Thymus (tissue), 11 donors: ENCODE data around the gene SCYL1. TPM values are rescaled to one million over a fixed set of nuclear protein-coding genes. Genes with fewer than 3 reads are reported as not detected.
"Not testable (repeated sequence)": the region's sequence is repeated elsewhere in the genome, so short reads cannot be mapped to it uniquely, and the experiment has no call there.

ENCODE experiments used
- DNase-seq, 9 donors: peaks; one replicate each; pipeline ENCODE4 v3.0.0-alpha.2; 2013; ENCODE audit warnings: low spot score in 9 of 9, low read depth in 6 of 9, missing footprints in 1 of 9
- H3K27ac ChIP-seq, 2 donors: one replicate each; pipeline ENCODE4 v1.5.1; 2013; ENCODE audit warnings: control low read depth in 1 of 2, low read depth in 1 of 2, low read length in 1 of 2, mild to moderate bottlenecking in 1 of 2, moderate library complexity in 1 of 2
- H3K27me3 ChIP-seq, 2 donors: one replicate each; pipeline ENCODE4 v1.5.1; 2013; ENCODE audit warnings: low read length in 1 of 2; ENCODE audit not compliant: control insufficient read depth in 2 of 2, insufficient read depth in 1 of 2
- H3K36me3 ChIP-seq, 2 donors: one replicate each; pipeline ENCODE4 v1.5.1; 2013; ENCODE audit warnings: low read length in 1 of 2, mild to moderate bottlenecking in 1 of 2, moderate library complexity in 1 of 2; ENCODE audit not compliant: control insufficient read depth in 2 of 2, insufficient read depth in 2 of 2
- H3K4me1 ChIP-seq, 2 donors: one replicate each; pipeline ENCODE4 v1.5.1; 2013; ENCODE audit warnings: low read length in 2 of 2; ENCODE audit not compliant: control insufficient read depth in 2 of 2, insufficient read depth in 2 of 2
- H3K4me3 ChIP-seq, 2 donors: one replicate each; pipeline ENCODE4 v1.5.1; 2013; ENCODE audit warnings: low read length in 2 of 2, control low read depth in 1 of 2, mild to moderate bottlenecking in 1 of 2
- H3K9me3 ChIP-seq, 2 donors: one replicate each; pipeline ENCODE4 v1.5.1; 2013; ENCODE audit warnings: low read length in 1 of 2, mild to moderate bottlenecking in 1 of 2; ENCODE audit not compliant: control insufficient read depth in 2 of 2, insufficient read depth in 1 of 2
- WGBS: extraction: QIAGEN DNeasy Blood & Tissue Kit; methylation state at CpG from one replicate; pipeline ENCODE4 v1.1.7; 2013; 5-methylcytosine and 5-hydroxymethylcytosine counted together
- polyA plus RNA-seq: library from polyadenylated mRNA; stranded (reverse); fragments of 200-250 nt; gene quantifications from one replicate; pipeline ENCODE4 v1.2.3, GENCODE V29; 2013
- total RNA-seq: library from RNA; stranded (reverse); fragments of 120-200 nt; gene quantifications from one replicate; pipeline ENCODE4 v1.2.4, GENCODE V29; 2013
- donor health status: healthy.

Gene SCYL1
- total and polyA plus RNA-seq, 2 donors: 41.0 to 68.1 TPM

GRCh38 chr11:65559535-65559934 lies 34.7 kb downstream of the SCYL1 start:
- peaks cover 11 to 62% of the 10 kb centered on the region in 2 donors for H3K4me1 ChIP-seq
- WGBS: 94% methylated on average over 5 of the region's 5 CpGs

GRCh38 chr11:65559951-65560537 lies 35.2 kb downstream of the SCYL1 start:
- WGBS: 90% methylated on average over 5 of the region's 5 CpGs
- H3K4me1 ChIP-seq: peaks cover 8 to 62% of the 10 kb centered on the region in 2 donors
- peaks cover 0 to 54% of the 10 kb centered on the region in 2 donors for H3K27me3 ChIP-seq
- H3K36me3 ChIP-seq: no peaks in the 10 kb centered on the region
- no peak for DNase-seq
- no peak overlapping the region for H3K27ac ChIP-seq
- no peak overlapping the region for H3K4me3 ChIP-seq
- peaks cover 0 to 8% of the 10 kb centered on the region in 2 donors for H3K9me3 ChIP-seq

More at GRCh38 chr11:65559535-65559934, 34.7 kb downstream of the SCYL1 start:
- H3K9me3 ChIP-seq: peaks cover 0 to 8% of the 10 kb centered on the region in 2 donors
- H3K36me3 ChIP-seq: no peaks in the 10 kb centered on the region
- H3K4me3 ChIP-seq: no peak overlapping the region
- H3K27me3 ChIP-seq: peaks cover 0 to 57% of the 10 kb centered on the region in 2 donors
- no peak for DNase-seq
- H3K27ac ChIP-seq: peak overlapping the region in 1 of 2 donors; percentile 90

DNA sequence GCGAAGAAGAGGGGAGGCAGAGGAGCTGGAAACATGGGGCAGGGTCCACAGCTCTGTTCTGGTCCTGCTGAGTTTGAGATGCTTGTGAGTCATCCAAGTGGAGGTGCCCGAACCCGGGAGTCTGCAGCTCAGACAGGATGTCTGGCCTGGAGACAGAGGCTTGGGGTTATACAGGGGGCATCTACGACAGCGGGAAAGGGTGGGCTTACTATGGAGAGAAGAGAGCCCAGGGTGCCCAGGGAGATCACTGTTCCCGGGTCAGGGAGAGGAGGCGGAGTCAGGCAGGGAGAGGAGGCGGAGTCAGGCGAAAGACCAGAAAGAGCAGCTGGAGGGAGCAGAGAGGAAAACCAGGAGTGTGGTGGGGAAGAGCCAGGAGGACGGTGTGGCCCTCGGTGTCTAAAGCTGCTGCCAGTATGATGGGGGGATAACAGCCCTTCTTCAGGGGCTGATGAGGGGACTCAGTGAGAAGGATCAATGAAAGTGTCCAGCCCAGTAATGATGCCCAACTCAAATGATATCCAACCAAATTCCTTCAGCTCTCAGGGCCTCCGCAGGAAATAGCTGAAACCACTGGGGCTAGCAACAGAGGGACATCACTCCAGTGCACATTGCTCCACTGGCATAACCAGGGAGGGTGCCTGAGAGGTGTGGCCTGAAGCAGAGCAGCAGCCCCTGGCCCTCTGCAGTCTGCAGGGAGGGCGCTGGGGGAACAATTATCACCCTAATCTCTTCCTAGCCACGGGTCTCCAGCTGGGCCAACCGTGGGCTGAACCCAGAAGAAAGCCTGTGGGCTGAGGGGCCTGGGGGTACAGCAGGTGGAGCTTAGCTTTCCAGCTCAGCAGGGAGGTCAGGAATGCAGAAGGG lies 35.9 kb downstream of the SCYL1 start:
- peaks cover 14 to 61% of the 10 kb centered on the region in 2 donors for H3K4me1 ChIP-seq
- H3K27me3 ChIP-seq: peaks cover 0 to 48% of the 10 kb centered on the region in 2 donors
- H3K36me3 ChIP-seq: no peaks in the 10 kb centered on the region
- H3K27ac ChIP-seq: no peak overlapping the region
- no peak for DNase-seq
- 70% methylated on average over 15 of the region's 15 CpGs for WGBS
- no peak overlapping the region for H3K4me3 ChIP-seq
- H3K9me3 ChIP-seq: peaks cover 0 to 7% of the 10 kb centered on the region in 2 donors

GRCh38 chr11:65562020-65562419 lies 37.1 kb downstream of the SCYL1 start:
- 96% methylated on average over 7 of the region's 7 CpGs for WGBS
- H3K27me3 ChIP-seq: peaks cover 0 to 39% of the 10 kb centered on the region in 2 donors
- peaks cover 14 to 61% of the 10 kb centered on the region in 2 donors for H3K4me1 ChIP-seq
- DNase-seq: no peak
- no peak overlapping the region for H3K4me3 ChIP-seq
- peaks cover 0 to 4% of the 10 kb centered on the region in 2 donors for H3K9me3 ChIP-seq
- peaks cover 0 to 2% of the 10 kb centered on the region in 2 donors for H3K36me3 ChIP-seq
- no peak overlapping the region for H3K27ac ChIP-seq

- H3K9me3 ChIP-seq: peaks cover 0 to 4% of the 10 kb centered on the region in 2 donors
- peaks cover 0 to 4% of the 10 kb centered on the region in 2 donors for H3K36me3 ChIP-seq
- H3K27ac ChIP-seq: no peak overlapping the region
- H3K4me1 ChIP-seq: peaks cover 10 to 55% of the 10 kb centered on the region in 2 donors
- H3K4me3 ChIP-seq: no peak overlapping the region
- WGBS: 96% methylated on average over 9 of the region's 9 CpGs
- peaks cover 0 to 33% of the 10 kb centered on the region in 2 donors for H3K27me3 ChIP-seq
- no peak for DNase-seq
Measured at GRCh38 chr11:65562788-65563187, 37.9 kb downstream of the SCYL1 start.

DNA sequence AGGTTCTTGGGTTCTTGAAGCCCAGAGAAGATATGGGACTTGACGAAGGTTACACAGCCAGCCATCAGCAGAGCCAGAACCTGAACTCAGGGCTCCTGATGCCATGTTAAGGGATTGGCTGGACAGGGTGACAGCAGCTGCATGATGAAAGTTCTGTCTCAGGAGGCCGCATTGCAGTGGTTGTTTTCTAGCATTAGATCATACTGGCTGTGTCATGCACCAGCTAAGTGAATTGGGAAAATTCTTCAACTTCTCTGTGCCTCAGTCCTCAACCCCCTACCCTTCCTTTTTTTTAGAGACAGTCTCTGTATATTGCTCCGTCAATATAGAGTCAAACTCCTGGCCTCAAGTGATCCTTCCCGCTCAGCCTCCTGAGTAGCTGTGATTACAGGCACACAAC lies 38.7 kb downstream of the SCYL1 start:
- H3K27me3 ChIP-seq: peaks cover 0 to 25% of the 10 kb centered on the region in 2 donors
- H3K4me3 ChIP-seq: no peak overlapping the region
- peaks cover 1 to 9% of the 10 kb centered on the region in 2 donors for H3K36me3 ChIP-seq
- peaks cover 0 to 4% of the 10 kb centered on the region in 2 donors for H3K9me3 ChIP-seq
- DNase-seq: no peak
- H3K27ac ChIP-seq: no peak overlapping the region
- H3K4me1 ChIP-seq: peaks cover 11 to 54% of the 10 kb centered on the region in 2 donors
- WGBS: 96% methylated on average over 4 of the region's 4 CpGs

GRCh38 chr11:65564879-65565559 lies 40.1 kb downstream of the SCYL1 start:
- not testable (repeated sequence) for DNase-seq, H3K9me3 ChIP-seq, H3K4me3 ChIP-seq
- Histone ChIP-seq H3K27ac (peak overlapping the region; percentile 69 to 90), H3K36me3 (peaks cover 4 to 10% of the 10 kb centered on the region in 2 donors), H3K27me3 (peaks cover 0 to 12% of the 10 kb centered on the region in 2 donors), H3K4me1 (peaks cover 16 to 52% of the 10 kb centered on the region in 2 donors)
- WGBS: 79% methylated on average over 12 of the region's 12 CpGs

GRCh38 chr11:65565624-65566453 lies 41.0 kb downstream of the SCYL1 start:
- 91% methylated on average over 7 of the region's 7 CpGs for WGBS

More at GRCh38 chr11:65565624-65566453, 41.0 kb downstream of the SCYL1 start:
- peaks cover 4 to 10% of the 10 kb centered on the region in 2 donors for H3K36me3 ChIP-seq
- no peak for DNase-seq
- peak overlapping the region; percentile 56 to 76 for H3K27ac ChIP-seq
- H3K9me3 ChIP-seq: no peaks in the 10 kb centered on the region
- H3K27me3 ChIP-seq: peaks cover 0 to 4% of the 10 kb centered on the region in 2 donors
- H3K4me3 ChIP-seq: no peak overlapping the region
- peaks cover 17 to 48% of the 10 kb centered on the region in 2 donors for H3K4me1 ChIP-seq
